GM12864 (cell line): ENCODE data around the gene TAF1C.

Experiments
- DNase-seq: peaks from one replicate; pipeline ENCODE4 v3.0.0-alpha.2; 2011; ENCODE audit warnings: low read depth
- H3K4me3 ChIP-seq: 2 replicates; pipeline ENCODE4 v1.5.1; 2011; ENCODE audit warnings: mild to moderate bottlenecking, low read depth, low read length, control low read depth
- TF ChIP-seq, protein P1 (sequence below): IDR thresholded peaks from 2 replicates; pipeline ENCODE4 v1.5.1; 2011; ENCODE audit warnings: low read depth, mild to moderate bottlenecking, moderate library complexity, low read length, control low read depth, inconsistent platforms; ENCODE audit errors: missing control alignments

Gene TAF1C

DNA sequence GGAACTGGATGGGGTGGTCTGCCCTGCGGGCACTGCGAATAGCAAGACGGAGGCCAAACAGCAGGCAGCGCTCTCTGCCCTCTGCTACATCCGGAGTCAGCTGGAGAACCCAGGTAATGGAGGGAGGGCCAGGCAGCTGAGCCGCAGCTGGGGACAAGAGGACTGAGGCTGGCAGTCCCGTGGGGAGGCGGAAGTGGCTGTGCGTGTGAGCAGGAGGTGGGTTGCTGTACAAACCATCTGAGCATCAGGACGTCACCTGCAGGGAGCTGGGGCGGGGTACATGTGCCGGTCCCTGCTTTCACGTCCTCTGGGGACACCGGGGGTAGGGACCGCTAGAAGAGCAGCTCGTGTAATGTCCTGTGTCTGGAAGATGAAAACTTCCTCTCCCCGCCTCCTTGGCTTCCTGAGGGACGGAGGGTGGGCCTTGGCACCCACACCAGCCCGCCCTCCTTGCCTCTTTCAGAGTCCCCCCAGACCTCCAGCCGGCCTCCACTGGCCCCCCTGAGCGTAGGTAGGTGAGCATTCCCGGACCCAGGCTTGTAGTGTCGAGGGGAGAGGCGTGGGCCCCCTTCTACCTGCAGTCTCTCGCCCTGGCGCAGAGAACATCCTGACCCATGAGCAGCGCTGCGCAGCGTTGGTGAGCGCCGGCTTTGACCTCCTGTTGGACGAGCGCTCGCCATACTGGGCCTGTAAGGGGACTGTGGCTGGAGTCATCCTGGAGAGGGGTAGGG lies 7.8 kb upstream of the TAF1C start:
- DNase-seq = no peak
- TF ChIP-seq, protein P1, sequence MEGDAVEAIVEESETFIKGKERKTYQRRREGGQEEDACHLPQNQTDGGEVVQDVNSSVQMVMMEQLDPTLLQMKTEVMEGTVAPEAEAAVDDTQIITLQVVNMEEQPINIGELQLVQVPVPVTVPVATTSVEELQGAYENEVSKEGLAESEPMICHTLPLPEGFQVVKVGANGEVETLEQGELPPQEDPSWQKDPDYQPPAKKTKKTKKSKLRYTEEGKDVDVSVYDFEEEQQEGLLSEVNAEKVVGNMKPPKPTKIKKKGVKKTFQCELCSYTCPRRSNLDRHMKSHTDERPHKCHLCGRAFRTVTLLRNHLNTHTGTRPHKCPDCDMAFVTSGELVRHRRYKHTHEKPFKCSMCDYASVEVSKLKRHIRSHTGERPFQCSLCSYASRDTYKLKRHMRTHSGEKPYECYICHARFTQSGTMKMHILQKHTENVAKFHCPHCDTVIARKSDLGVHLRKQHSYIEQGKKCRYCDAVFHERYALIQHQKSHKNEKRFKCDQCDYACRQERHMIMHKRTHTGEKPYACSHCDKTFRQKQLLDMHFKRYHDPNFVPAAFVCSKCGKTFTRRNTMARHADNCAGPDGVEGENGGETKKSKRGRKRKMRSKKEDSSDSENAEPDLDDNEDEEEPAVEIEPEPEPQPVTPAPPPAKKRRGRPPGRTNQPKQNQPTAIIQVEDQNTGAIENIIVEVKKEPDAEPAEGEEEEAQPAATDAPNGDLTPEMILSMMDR = no peak
- no peak overlapping the region for H3K4me3 ChIP-seq

DNA sequence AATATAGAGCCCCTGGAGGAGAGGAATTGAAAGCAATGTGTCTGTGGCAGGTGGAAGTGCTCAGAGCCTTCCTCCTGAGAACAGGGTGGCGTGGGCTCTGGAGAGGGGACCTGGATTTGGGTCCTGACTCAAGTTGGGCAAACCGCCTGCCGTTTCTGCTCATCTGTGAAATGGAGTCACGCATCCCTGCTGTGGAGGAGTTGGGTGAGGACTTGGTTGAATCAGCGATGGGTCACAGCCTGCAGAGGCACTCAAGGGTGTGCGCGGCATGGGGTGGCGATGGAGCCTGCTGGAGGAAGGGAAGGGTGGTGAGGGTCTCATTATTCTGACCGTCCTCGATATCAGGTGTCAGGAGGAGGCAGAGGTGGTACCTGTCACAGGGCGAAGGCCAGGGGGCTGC lies 7.2 kb upstream of the TAF1C start:
- DNase-seq = no peak
- H3K4me3 ChIP-seq = no peak overlapping the region
- TF ChIP-seq, protein P1 = no peak

DNA sequence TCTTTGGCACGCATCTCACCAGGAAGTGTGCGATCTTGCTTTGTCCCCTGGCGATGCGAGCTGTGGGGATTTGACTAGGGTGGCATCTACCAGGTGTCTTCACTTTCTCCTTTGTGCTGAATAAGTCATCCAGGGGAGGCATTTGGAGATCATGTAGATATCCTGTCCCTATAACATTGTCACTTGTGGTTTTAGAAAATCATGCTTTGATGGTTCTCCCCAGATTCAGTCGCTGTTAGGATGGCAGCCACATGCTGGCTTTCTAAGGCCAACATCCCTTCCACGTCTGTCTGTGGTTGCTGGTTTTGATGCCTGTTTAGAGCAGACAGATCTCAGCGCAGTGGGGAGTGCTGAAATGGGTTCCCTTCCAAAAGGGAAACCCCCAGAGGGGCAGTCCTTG lies 6.6 kb upstream of the TAF1C start:
- no peak for DNase-seq
- H3K4me3 ChIP-seq = no peak overlapping the region
- TF ChIP-seq, protein P1 = no peak

DNA sequence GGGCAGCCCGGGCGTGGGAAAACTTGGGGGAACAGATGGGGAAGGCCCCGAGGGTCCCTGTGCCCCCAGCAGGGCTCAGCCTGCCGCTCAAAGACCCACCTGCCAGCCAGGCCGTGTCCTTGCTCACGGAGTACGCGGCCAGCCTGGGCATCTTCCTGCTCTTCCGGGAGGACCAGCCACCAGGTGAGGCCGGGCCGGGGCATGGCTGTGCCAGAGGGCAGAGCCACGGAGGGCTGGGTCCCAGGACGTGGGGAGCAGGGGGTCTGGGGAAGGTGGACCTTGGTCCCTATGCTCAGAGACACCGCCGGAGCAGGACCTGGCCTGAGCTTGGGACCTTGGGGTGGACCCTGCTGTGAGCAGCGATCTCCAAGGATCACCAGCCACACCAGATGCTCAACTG lies 4.6 kb upstream of the TAF1C start:
- no peak overlapping the region for H3K4me3 ChIP-seq
- DNase-seq = no peak
- TF ChIP-seq, protein P1 = no peak

DNA sequence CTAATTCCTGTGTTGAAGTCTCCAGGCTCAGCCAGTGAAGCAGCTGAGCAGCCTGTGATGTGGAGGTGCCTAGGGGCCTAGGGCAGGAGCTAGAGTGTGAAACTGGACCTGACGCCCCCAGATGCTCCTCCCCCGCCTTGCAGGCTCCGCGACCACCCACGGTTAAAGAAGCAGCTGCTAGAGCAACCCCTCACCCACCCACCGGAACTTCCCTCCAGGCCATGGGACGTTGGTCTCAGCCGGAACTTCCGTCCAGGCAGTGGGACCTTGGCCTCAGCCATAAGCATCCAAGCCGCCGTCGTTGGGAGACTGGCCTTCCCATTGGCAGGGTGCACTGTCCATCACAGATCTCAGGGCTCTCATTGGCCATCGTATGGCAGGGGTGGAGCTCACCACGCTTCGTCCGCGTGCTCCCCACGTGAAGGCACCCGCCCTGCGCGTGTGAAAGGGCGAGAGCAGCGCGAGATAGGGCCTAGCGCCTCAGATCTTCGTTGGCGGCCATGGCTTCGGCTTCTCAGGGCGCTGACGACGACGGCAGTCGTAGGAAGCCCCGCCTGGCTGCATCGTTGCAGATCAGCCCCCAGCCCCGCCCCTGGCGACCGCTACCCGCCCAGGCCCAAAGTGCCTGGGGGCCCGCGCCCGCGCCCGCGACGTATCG lies 4.0 kb upstream of the TAF1C start, which contains the start of gene ADAD2:
TSS of gene ADAD2 (plus strand) at position 427 of the 658 bp plus-strand sequence. CDS start at position 501, 74 bp downstream.
- H3K4me3 ChIP-seq = no peak within 1 kb of the TSS
- TF ChIP-seq, protein P1 = no peak
- no peak for DNase-seq

DNA sequence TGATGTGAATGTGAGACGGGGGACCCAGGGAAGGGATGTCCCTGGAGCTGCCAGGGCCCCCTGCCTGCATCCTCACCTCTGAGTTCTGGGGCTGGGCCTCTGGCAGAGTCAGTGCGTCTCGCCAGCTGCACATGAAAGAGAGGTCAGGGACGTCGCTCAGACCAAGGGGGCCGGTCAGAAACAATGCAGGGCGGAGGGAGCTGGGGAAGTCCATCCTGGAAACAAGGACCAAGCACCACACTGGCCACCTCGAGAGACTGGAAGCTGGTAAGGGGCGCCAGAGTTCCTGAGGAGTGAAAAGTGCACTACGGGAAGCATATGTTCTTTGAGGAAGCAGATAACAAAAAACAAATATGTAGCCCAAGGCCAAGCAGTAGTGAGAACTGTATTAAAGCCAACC lies 2.1 kb downstream of the TAF1C start:
- H3K4me3 ChIP-seq = no peak overlapping the region
- TF ChIP-seq, protein P1 = no peak
- no peak for DNase-seq
